Left ventricle myocardium superior (tissue), 1 donor: Measurements from ENCODE around the gene SNX20. TPM values are rescaled to one million over a fixed set of nuclear protein-coding genes. Genes with fewer than 3 reads are reported as not detected.

ENCODE experiments used
- ATAC-seq: fragments of 200-7000 bp; cut with Tn5 transposase; one replicate; pipeline ENCODE4 v1.9.1; 2020; ENCODE audit warnings: mild to moderate bottlenecking, moderate library complexity
- DNase-seq: peaks from one replicate; pipeline ENCODE4 v3.0.0-alpha.2; 2020
- intact Hi-C: fragments of 100-400 bp; cut with micrococcal nuclease; formaldehyde crosslinking; loops from one replicate; pipeline ENCODE4 v1.11.0; 2022
- total RNA-seq: library from RNA; stranded (reverse); fragmentation: NEBNext Ultra II Directional; extraction: Animal tissue kit (Norgen Biotek cat#: 25700); gene quantifications from one replicate; pipeline ENCODE4 v1.2.1, GENCODE V29; 2021
- donor health status: DM: no; HTN: yes; CAD: no; lungs with severe emphysema.

Gene SNX20
- total RNA-seq, 1 donor from 2014 or later, result 0.72 TPM

DNA sequence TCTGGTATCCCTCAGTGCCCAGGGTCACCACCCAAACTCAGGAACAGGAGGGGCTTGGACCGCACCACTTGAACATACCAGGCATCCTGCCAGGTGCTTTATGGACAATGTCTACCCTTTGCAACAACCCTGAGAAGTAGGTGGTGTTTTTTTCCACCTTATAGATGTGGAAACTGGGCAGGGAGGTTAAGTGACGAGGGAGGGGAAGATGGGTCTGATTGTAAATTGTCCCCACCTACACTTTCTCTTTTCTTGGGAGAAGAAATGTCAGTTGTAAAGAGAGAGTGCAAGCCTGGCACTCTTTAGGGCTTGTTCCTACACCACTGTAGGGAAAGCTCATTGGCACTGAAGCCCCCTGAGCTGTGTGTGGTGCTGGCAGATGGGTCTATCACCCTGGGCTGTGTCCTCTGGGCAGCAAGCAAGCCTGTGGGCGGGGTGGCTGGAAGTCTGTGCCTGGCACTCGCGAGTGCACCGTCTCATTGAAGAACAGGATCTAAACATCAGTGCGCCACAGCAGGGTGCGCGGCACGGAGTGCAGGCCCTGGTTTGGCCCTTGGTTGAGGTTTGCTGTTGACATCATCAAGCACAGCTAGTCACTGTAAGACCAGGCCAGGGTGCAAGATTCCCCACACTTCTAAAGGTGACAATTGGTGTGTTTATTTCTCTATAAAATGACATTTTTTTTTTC is 27.4 kb upstream of the SNX20 start:
- DNase-seq, result peak; percentile 52
- peak; percentile 12 for ATAC-seq
- intact Hi-C loops, result no loop called here

DNA sequence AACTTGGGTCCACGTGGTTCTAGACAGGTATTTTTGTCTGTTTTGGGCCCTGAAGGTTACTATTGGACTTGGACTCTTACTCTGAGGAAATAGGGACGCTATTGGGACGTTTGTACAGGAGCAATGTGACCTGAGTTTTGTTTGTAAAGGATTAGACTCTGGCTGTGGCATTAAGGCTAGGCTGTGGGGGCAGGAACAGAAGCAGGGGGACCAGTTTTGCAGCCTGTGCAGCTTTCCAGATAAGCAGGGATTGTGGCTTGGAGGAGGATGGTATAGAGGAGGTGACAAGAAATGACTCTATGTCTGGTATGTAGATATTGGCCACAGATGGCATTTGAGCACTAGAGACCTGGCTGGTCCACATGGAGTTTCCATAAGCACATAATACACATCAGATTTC is 25.1 kb upstream of the SNX20 start:
- intact Hi-C loops, result no loop called here
- DNase-seq (no peak), ATAC-seq (no peak)

DNA sequence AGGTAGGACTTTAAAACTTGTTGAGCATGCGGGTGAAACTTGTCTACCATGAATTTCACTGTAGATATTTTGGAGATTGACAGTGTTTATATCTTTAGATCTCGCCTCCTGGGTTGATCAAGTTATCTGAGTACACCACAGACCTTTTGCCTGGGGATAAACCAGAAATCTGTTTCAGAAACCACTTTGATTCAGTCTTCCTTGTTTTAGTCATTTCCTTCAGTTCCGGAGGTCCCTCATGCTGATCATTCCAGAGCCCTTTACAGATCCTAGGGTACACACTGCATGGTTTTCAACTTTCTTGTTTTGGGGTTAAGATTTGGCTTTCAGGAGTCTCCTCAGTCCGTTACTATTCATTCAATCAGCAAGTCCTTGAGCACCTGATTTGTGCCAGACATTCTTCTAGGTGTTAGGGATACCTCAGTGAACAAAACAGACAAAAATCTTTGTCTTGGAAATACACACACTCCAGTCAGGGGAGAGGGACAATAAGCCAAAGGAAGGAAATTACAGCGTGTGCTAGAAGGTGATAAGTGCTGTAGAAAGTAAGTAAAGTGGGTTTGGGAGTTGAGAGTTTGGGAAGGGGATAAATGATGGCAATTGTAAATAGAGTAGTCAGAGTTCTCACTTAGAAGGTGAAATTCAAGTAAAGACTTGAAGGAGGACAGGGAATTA is 24.5 kb upstream of the SNX20 start:
- intact Hi-C loops, result no loop called here
- DNase-seq (no peak), ATAC-seq (no peak)

DNA sequence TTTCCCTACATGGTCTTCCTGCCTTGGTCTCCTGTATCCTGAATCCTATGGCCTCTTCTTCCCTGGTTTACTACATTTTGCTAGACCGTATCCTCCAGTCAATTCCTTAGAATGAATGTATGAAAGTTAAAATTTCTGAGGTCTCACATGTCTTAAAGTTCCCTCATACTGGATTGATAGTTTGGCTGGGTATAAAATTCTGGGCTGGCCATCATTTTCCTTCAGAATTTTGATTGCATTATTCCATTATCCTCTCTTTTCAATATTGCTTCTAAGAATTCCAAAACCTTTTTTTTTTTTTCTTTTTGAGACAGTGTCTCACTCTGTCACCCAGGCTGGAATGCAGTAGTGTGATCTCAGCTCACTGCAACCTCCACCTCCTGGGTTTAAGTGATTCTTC is 23.1 kb upstream of the SNX20 start:
- ATAC-seq (no peak), DNase-seq (no peak)
- intact Hi-C loops, result no loop called here

DNA sequence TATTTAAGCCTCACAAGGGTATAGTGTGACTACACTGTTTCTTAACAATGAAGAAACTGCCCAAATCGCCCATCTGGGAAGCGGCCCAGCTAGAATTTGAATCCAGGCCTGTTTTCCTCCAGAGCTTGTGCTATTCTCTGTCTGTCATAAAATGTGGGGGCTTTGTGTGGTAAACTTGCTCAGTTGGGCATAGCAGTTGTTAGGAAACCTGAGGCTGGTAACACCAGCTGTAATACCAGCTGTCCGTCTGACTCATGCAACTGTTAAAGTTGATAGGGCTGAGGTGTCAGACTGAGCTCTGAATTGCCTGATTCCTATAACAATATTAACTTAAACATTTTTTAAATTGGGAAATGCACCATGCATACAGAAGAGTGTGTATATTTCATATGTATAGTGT is 21.6 kb upstream of the SNX20 start:
- intact Hi-C loops, result no loop called here

DNA sequence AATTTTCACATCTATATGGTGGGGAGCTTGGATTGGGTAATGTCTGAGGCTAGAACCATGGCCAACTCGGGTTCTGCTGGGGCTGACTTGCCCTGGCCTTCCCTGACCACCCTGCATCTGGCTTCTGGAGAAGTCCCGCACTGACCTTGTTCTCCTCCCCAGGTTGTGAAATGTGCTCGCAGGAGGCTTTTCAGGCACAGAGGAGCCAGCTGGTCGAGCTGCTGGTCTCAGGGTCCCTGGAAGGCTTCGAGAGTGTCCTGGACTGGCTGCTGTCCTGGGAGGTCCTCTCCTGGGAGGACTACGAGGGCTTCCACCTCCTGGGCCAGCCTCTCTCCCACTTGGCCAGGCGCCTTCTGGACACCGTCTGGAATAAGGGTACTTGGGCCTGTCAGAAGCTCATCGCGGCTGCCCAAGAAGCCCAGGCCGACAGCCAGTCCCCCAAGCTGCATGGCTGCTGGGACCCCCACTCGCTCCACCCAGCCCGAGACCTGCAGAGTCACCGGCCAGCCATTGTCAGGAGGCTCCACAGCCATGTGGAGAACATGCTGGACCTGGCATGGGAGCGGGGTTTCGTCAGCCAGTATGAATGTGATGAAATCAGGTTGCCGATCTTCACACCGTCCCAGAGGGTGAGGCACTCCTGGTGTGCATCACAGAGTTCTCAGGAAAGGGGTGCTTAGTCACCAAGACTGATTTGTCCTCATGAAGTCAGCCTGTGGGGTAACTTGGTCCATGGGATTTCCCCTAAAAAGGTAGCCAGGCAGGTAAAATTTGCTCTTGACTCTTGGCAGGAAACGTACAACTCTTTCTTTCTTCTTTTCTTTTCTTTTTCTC is 18.4 kb upstream of the SNX20 start:
- no peak for ATAC-seq
- intact Hi-C loops, result no loop called here
- no peak for DNase-seq

More for the DNA sequence above, 21.6 kb upstream of the SNX20 start:
- DNase-seq (no peak), ATAC-seq (no peak)

DNA sequence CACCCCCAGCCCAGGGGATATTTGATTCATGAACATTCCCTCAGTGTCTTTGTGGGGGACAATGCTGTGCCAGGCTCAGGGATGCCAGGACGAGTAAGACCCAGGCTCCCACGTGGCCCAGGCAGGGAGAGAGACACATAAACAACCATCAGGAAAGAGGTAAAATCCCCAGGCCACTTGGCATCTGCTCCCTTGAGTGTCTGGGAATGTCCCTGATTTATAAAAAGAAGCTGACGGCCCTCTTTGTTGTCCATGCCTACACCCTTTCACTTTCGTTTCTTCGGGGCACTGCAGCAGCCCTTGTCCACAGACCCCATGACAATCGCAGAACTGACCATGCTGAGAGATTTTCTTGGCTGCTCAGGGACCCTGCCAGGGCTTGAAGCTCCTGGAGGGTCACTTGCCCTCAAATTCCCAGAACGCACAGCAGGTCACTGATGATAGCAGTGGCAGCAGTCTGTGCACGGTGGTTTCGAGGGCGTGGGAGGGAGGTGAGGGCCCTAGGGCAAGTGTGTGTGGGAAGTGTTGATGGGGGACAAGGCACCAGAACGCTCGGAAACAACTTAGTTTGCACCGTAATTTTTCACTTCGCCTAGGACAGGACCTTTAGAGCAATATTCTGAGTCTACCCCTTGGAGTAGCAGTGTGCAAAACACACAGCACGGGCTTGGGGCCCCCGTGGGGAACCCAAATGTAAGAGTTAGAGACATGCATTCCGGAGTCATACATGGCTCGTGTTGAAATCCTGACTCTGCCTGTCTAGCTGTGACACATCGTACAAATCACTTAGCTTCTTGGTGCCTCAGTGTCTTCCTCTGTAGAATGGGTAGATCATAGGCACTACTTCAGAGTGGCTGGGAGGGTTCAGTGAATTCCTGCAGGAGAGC is 17.0 kb upstream of the SNX20 start:
- peak; percentile 82 for ATAC-seq
- DNase-seq, result no peak
- intact Hi-C loops, result no loop called here

DNA sequence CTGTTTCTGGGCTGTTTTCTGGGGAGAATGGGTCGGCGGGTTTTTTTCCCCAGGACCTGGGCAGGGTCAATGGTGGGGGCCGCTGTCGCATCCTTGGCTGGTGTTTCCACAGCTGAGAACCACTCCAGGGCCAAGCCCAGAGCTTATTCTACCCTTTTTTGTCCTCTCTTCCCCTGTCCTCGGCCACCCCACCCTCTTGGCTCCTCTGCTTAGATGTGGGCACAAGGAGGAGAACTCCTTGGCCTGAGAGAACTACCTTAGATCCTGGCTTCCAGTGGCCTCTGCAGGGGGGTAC is 16.3 kb upstream of the SNX20 start:
- intact Hi-C loops, result no loop called here
- DNase-seq (no peak), ATAC-seq (no peak)

DNA sequence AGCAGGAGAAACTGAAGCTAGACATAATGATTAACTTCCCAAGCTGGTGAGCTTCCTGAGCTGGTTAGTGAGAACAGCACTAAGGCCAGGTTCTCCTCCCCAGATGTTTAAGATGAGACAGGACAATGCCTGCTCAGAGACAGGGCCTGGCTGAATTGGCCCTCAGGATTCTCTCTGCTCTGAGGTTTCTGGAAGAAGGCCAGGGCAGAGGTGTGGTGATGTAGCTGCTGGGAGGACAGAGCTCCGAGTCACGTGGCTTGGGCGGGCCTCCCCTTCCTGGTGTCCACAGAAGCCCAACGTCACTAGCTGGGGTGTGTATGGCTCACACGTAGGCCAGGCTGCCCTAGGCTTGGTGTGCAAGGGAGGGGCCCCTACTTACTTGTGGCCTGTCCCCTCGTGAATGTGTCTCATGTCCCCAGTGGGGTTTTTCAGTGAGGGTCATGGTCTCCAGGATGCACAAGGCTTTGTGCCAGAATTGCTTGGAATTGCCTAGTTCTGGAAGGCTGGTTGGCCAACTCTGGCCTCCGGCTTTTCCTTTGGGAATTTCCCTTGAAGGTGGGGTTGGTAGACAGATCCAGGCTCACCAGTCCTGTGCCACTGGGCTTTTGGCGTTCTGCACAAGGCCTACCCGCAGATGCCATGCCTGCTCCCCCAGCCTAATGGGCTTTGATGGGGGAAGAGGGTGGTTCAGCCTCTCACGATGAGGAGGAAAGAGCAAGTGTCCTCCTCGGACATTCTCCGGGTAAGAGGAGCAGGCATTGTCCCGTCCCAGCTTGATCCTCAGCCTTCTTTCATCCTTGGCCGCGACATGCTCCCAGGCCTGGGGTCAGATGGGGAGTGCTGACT is 15.7 kb upstream of the SNX20 start:
- ATAC-seq (peak; percentile 74), DNase-seq (peak; percentile 83)
- intact Hi-C loops, result no loop called here

DNA sequence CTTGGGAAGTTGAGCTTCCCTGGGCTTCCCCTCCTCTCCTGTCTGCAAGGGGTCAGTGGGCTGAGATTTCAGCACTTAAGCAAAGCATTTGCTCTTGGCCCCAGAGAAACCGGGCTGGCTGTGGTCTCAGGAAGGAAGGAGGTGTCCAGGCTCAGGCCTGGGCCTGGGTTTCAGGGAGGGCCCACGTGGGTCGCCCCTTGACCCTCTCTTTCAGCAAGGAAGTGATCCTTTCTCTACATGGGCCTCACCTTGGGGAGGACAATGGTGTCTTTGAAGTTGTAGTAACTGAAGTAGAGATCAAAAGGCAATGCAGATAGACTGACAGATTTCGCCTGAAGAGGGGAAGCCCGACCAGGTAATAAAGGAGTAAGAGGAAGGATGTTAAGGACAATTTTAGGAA is 15.0 kb upstream of the SNX20 start:
- intact Hi-C loops, result no loop called here
- no peak for ATAC-seq
- no peak for DNase-seq

DNA sequence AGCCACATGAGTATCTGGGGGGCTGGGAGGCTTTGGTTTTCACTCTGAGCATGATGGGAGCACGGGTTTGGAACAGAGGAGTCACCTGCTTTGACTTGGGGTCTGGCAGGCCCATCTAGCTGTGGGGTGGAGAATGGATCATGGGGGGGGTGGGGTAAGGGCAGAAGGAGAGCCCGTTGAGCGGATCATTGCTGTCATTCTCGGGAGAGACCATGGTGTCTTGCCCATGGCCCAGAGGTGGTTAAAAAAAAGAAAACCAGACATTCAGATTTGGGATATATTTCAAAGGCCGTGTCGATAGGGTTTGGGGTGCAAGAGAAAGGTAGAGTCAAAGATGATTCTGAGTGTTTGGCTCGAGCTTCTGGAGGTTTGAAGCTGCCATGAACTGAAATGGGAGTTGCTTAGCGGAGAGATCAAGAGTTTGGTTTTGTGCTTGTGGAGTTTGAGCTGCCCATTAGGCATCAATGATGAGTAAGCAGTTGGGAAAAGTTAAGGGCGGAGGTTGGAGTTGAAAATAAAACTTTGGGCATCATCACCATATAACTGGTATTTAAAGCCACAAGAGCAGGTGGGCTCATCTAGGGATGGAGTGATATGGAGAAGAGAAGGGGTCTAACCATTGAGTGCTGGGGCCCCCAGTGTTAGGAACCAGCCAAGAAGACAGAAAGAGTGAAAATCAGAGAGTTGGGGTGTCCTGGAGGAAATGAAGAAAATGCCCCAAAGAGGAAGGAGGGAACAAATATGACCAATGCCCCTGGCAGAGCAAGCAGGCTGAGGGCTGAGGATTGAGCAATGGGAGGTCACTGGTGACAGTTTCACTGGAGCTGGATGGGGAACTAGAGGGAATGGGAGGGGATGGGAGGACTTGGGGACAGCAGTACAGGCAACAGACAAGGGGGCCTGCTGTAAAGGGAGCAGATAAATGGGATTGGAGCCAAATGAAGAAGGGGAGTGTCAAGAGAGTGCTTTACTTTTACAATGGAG is 14.2 kb upstream of the SNX20 start:
- no peak for DNase-seq
- intact Hi-C loops, result no loop called here
- ATAC-seq, result peak; percentile 38

DNA sequence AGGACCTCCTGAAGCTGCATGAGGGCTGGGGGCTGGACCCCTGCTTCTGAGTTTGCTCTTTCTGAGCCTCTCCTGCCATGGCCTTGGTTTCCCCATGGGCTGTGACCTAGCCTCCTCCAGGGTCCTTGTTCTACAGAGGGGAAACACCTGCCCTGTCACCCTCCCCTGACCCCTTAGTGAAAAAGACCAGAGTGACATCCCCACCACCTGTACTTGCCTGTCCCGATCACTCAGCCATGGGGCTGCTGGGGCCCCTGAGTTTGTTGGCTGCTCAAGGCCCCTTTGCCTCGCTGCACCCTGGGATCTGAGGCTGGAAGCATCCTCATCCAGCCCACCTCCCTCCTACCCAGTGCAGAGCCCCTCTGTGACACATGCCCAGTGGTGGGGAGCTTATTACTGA is 13.1 kb upstream of the SNX20 start:
- ATAC-seq (no peak), DNase-seq (no peak)
- intact Hi-C loops, result no loop called here

DNA sequence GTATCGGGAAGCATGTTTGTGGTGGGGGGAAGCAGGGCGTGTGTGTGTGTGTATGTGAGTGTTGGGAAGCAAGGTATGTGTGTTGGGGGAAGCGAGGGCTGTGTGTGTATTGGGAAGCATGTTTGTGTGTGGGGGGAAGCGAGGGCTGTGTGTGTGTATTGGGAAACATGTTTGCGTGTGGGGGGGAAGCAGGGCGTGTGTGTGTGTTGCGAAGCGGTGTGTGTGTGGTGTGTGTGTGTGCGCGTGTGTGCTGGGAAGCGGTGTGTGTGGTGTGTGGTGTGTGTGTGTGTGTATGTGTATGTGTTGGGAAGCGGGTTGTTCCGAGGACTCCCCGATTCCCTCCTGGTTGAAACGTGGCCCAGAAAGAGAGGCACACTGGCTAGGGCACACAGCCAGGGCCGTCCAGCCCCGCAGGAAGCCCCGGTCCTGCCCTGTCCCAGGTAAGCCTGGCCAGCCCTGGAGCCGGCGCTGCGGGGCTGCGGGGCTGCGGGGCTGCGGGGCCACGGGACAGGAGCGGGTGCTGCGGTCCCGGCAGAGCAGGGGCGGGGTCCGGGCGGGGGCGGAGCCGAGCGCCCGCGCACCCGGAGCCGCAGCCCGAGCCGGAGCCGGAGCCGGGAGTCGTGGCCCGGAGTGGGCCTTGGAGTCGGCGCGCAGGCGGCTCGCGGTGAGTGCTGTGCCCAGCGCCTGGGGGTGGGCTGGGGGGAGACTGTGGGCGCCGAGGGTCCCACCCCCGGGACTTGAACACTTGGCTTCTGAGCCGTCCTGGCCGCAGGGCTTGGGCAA is 12.1 kb upstream of the SNX20 start, which contains the start of gene NOD2:
NOD2 (plus strand) TSS at position 608 of the 783 bp plus-strand sequence. CDS start 5,890 bp downstream, outside the sequence.
- intact Hi-C loops, result no loop called here
- peak; percentile 67 for DNase-seq
- ATAC-seq, result peak; percentile 48

DNA sequence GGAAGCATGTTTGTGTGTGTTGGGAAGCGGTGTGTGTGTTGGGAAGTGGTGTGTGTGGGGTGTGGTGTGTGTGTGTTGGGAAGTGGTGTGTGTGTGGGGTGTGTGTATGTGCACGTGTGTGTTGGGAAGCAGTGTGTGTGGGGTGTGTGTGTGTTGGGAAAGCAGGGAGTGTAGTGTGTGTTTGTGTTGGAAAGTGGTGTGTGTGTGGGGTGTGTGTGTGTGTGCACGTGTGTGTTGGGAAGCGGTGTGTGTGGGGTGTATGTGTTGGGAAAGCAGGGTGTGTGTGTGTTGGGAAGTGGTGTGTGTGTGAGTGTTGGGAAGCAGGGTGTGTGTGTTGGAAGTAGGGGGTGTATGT is 11.5 kb upstream of the SNX20 start:
- DNase-seq, result no peak
- no peak for ATAC-seq
- intact Hi-C loops, result no loop called here

DNA sequence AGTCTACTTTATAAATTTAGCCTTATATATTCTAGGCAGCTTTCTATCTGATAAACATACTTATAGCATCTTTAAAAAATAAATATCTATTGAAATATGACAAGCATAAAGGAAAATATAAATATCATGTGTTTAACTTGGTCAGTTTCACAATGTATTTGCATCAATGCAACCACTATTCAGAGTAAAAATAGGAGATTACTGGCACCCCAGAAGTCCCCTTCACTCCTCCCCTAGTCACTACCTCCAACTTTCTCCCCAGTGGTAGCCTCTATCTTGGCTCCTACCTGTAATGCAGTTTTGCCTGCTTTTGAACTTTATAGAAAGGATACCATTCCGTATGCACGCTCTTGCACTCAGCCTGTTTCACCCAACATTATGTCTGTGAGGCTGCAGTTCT is 9.1 kb upstream of the SNX20 start:
- intact Hi-C loops, result no loop called here
- no peak for ATAC-seq
- no peak for DNase-seq

DNA sequence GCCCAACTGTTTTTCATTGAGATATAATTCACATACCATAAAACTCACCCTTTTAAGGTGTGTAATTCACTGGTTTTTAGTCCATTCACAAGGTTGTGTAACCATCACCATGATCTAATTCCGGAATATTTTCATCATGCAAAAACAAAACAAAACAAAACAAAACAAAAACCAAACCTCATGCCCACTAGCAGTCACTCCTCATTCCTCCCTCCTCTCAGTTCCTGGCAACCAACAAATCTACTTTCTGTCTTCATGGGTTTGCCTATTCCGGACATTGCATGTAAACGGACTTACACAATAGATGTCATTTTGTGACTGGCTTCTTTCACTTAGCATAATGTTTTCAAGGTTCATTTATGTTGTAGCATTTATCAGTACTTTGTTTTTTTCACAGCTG is 7.8 kb upstream of the SNX20 start:
- no peak for DNase-seq
- no peak for ATAC-seq
- intact Hi-C loops, result no loop called here

DNA sequence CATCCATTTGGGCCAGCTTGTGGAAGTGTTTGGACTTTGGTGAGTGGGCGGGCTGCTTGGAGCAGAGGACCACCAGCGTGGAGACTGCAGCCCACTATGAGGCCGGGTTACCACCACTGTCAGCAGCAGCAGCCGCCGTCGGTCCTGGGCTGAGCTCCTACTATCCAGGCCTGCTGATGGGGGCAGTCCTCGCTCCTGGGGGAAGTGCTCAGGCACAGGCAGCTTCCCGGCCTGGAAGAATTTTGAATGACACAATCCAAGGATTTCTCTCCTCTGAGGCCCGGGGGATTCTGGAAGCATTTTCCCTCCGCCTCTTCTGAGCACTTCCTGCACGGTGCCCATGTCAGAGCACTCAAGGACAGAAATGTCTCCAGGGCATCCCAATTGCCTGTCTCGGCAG is 7.0 kb upstream of the SNX20 start:
- ATAC-seq (no peak), DNase-seq (no peak)
- intact Hi-C loops, result no loop called here
